OCI-LY3 (cell line): ENCODE results near the gene ZFP1.

Source experiments
- CTCF ChIP-seq: fragments of 200-600, 300-600 bp; sonication (generic); IDR thresholded peaks from 2 replicates; pipeline ENCODE4 v1.5.1; 2014; ENCODE audit warnings: antibody characterized with exemption, low read length, low read depth
- EZH2phosphoT487 ChIP-seq: fragments of 200-600 bp; shearing (Covaris generic); IDR thresholded peaks from 2 replicates; pipeline ENCODE4 v1.6.1; 2018; ENCODE audit warnings: antibody characterized with exemption, mixed run types, low read depth

DNA sequence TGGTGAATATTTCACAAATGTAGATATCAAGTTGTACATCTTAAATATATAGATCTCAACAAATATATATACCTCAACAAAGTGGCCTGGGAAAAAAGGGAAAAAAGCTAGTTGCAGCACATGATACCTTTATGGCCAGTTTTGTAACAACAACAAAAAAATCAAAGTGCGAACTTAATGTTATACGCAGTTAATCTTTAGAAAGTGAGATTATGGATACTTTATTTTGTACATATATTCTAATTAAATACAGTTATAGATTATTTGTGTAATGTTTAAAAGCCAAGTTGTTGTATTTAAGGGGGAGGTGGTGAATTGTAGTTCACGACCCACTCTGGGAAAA, 385 bp upstream of the ZFP1 start:
- TF ChIP-seq CTCF = no peak
- no peak for TF ChIP-seq EZH2phosphoT487
